ENCODE measurements around the gene UTF1.

GRCh38 chr10:133242611-133243356 is 12.8 kb downstream of the UTF1 start:
- no peak for TF ChIP-seq CTCF (IDR thresholded peaks at IDR 0.05)
- no peak for TF ChIP-seq EP300 (IDR thresholded peaks at IDR 0.05)
- no peak for TF ChIP-seq POLR2AphosphoS5 (IDR thresholded peaks at IDR 0.05)
- TF ChIP-seq POLR2A (IDR thresholded peaks at IDR 0.05) = no peak

Data from stomach (tissue), 4 donors.